ENCODE measurements around the gene KPRP.

KPRP gene

DNA sequence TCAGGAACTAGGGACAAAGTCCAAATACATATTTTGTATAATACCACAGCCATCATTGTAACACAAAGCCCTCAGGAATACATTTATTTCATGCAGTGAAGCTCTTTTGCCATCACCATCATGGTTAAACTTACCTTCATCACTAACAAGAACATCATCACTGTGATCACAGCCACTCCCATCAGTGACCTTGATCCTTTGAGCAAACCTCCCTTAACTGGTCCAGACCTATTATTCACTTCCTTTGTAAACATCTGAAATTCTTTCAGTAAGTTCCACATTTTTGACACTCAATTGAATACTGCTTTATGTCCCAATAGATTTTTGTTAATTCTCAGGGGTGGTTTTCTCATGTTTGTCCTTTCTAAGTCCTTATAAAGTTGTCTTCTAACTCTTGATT lies 16.2 kb upstream of the KPRP start:
- DNase-seq (ENCODE audit: low read depth, low spot score): no peak
- in situ Hi-C loops (cut with HindIII; ENCODE audit: low sequenced_read_pairs): no loop called here
- TF ChIP-seq, protein P1, sequence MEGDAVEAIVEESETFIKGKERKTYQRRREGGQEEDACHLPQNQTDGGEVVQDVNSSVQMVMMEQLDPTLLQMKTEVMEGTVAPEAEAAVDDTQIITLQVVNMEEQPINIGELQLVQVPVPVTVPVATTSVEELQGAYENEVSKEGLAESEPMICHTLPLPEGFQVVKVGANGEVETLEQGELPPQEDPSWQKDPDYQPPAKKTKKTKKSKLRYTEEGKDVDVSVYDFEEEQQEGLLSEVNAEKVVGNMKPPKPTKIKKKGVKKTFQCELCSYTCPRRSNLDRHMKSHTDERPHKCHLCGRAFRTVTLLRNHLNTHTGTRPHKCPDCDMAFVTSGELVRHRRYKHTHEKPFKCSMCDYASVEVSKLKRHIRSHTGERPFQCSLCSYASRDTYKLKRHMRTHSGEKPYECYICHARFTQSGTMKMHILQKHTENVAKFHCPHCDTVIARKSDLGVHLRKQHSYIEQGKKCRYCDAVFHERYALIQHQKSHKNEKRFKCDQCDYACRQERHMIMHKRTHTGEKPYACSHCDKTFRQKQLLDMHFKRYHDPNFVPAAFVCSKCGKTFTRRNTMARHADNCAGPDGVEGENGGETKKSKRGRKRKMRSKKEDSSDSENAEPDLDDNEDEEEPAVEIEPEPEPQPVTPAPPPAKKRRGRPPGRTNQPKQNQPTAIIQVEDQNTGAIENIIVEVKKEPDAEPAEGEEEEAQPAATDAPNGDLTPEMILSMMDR (IDR thresholded peaks at IDR 0.05; ENCODE audit: low read depth, low read length): no peak
- H3K4me3 ChIP-seq (ENCODE audit: low read depth, low read length): no peak overlapping the region

DNA sequence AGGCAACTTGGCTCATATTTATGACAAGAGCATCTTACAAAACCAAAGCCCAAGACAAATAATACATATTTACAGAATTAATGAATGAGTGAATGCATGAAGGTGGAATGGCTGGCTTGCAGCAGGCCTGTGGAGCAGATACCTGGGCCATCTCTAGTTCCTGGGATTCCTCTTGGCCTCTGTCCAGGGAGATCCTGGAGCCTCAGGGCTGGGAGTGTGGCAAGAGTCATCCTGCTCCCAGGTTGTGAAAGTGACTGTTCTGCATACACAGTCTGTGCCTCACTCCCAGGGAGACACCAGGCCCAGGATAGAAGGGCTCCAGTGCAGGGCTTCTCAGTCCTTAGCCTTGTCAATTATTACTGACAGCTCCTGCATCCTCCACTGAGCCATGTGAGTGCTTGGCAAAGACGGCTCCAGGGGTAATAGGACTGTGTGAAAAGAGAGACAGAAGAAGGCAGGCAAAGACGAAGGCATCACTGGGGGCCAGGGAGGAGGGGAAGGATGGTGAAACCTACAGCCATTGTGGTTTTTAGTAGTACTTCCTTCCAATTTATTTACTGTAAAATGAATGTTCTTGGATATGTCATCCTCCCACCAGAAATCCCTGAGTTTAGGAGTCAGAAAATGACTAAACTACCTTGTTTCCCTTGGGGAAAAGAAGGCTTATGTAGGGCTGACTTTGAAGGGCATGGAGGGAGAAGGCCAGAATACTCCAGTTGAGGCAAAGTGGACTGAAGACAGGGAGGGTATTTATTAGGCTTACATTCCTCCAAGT lies 14.3 kb upstream of the KPRP start:
- TF ChIP-seq, protein P1 (IDR thresholded peaks at IDR 0.05; ENCODE audit: low read depth, low read length): no peak
- in situ Hi-C loops (cut with HindIII; ENCODE audit: low sequenced_read_pairs): no loop called here
- H3K4me3 ChIP-seq (ENCODE audit: low read depth, low read length): no peak overlapping the region
- no peak for DNase-seq (ENCODE audit: low read depth, low spot score)

DNA sequence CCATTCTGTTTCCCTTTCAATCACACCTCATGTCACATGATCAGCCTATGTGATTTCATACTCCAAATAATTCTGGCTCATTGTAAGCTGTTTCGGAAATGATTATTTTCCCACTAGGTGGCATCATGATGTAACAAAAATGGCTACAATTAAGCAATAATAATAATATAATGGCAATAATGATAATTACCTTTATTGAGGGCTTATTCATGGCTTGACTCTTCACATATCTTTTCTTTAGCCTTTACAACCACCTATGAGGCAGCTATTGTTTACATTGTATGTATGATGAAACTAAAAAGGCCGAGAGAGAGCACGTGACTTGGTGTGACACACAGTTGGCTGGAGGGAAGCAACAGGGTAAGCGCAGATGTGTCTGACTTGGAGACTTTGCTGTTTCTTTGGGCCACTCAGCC lies 12.5 kb upstream of the KPRP start:
- no peak overlapping the region for H3K4me3 ChIP-seq (ENCODE audit: low read depth, low read length)
- in situ Hi-C loops (cut with HindIII; ENCODE audit: low sequenced_read_pairs): no loop called here
- TF ChIP-seq, protein P1 (IDR thresholded peaks at IDR 0.05; ENCODE audit: low read depth, low read length): no peak
- peak; percentile 24 for DNase-seq (ENCODE audit: low read depth, low spot score)

DNA sequence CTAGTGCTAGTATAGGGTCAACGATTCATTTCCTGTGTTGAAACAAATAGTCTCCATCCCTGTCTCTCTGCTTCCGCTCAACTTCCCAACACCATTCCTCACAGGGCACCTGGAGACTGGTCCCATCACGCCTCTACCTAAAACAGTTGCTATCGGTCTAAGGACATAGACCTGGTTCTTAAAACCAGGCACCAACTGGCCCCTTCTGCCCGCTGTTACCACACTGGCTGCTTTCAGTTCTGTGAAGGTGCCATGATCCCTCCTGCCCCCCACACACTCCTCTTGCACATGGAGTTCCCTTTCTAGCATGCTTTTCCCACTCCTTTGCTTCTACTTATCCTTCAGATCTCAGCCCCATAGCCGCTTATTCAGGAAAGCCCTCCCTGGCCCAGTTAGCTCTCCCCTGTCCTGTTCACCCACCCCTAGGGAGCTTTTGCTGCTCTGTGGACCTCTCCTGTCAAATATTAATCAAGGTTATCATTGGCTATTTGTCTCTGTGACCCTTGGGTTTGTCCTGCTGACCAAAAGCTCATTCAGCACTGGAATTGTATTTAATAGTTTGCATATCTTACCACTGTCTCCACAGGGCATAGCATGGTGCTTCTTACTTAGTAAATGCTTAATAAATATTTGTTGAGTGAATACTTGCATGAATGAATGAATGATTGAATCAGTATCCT lies 11.9 kb upstream of the KPRP start:
- H3K4me3 ChIP-seq (ENCODE audit: low read depth, low read length): no peak overlapping the region
- TF ChIP-seq, protein P1 (IDR thresholded peaks at IDR 0.05; ENCODE audit: low read depth, low read length): no peak
- DNase-seq (ENCODE audit: low read depth, low spot score): no peak
- in situ Hi-C loops (cut with HindIII; ENCODE audit: low sequenced_read_pairs): no loop called here

DNA sequence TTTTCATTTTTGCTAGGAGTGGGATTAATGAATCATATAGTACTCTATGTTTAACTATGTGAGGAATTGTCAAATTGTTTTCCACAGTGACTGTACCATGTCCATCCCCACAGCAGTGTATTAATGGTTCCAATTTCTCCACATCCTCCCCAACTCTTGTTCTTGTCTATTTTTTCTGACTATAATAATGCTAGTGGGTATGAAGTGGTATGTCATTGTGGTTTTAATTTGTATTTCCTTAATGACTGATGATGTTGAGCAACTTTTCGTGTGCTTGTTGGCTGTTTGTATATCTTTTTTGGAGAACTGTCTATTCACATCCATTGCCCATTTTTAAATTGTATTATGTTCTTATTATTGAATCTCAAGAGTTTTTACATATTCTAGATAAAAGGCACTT lies 10.0 kb upstream of the KPRP start:
- H3K4me3 ChIP-seq (ENCODE audit: low read depth, low read length): no peak overlapping the region
- in situ Hi-C loops (cut with HindIII; ENCODE audit: low sequenced_read_pairs): no loop called here
- DNase-seq (ENCODE audit: low read depth, low spot score): no peak
- TF ChIP-seq, protein P1 (IDR thresholded peaks at IDR 0.05; ENCODE audit: low read depth, low read length): no peak

DNA sequence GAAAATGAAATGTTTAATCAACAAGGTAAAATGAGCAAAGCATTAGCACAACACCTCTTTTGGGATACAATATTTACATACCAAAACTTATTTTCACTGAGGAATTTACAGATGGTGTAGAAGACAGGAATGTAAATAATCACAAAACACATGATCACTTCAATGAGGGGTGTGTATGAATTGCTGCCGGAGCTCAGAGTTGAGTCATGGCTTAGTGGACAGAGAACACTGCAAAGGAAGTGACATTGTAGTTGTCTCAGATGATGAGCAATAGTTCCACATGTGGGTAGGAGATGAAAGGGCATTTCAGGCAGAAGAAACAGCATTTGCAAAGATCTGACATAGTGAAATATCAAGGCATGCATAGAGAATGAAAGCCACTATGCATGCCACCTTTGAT lies 5.6 kb upstream of the KPRP start:
- TF ChIP-seq, protein P1 (IDR thresholded peaks at IDR 0.05; ENCODE audit: low read depth, low read length): no peak
- DNase-seq (ENCODE audit: low read depth, low spot score): peak; percentile 42
- in situ Hi-C loops (cut with HindIII; ENCODE audit: low sequenced_read_pairs): no loop called here
- no peak overlapping the region for H3K4me3 ChIP-seq (ENCODE audit: low read depth, low read length)

Measured in astrocyte of the spinal cord (primary cell).